ENCODE results near the gene SERPINA1. TPM values are rescaled to one million over a fixed set of nuclear protein-coding genes. Genes with fewer than 3 reads are reported as not detected.

The SERPINA1 gene
- total RNA-seq (2016; rRNA removed; fragmentation: Illumina TruSeq; extraction: Trizol): 2,013 and 3,266 TPM in 2 replicates
- total RNA-seq (2016; cell fraction: cytosol; rRNA removed; fragmentation: Illumina TruSeq; extraction: Trizol; ENCODE audit: low read depth): 1,032 and 1,133 TPM in 2 replicates
- total RNA-seq (2016; cell fraction: insoluble cytoplasmic fraction; rRNA removed; fragmentation: Illumina TruSeq; extraction: Trizol): 1,778 and 3,168 TPM in 2 replicates
- total RNA-seq (2016; cell fraction: membrane; rRNA removed; fragmentation: Illumina TruSeq; extraction: Trizol): 2,429 and 2,540 TPM in 2 replicates
- 3,105 and 3,600 TPM in 2 replicates for total RNA-seq (2016; cell fraction: nucleus; rRNA removed; fragmentation: Illumina TruSeq; extraction: Trizol)
- 11,015 and 14,177 TPM in 2 replicates for polyA plus RNA-seq (2011; rRNA removed)
- polyA plus RNA-seq (2011; cell fraction: cytosol; rRNA removed): 9,533 and 11,655 TPM in 2 replicates
- polyA plus RNA-seq (2011; cell fraction: nucleus; rRNA removed): 2,313 and 3,208 TPM in 2 replicates
- 7,481 and 10,843 TPM in 2 replicates for polyA plus RNA-seq (2012)
- polyA plus RNA-seq (2016; cell fraction: cytosol; fragmentation: Illumina TruSeq; extraction: Trizol; ENCODE audit: low read depth): 4,767 and 4,962 TPM in 2 replicates
- polyA plus RNA-seq (2016; cell fraction: insoluble cytoplasmic fraction; fragmentation: Illumina TruSeq; extraction: Trizol; ENCODE audit: low read depth): 4,118 and 4,730 TPM in 2 replicates
- polyA plus RNA-seq (2016; cell fraction: membrane; fragmentation: Illumina TruSeq; extraction: Trizol; ENCODE audit: low read depth): 6,083 and 6,679 TPM in 2 replicates
- 8,870 and 9,648 TPM in 2 replicates for polyA plus RNA-seq (2016; cell fraction: nucleus; fragmentation: Illumina TruSeq; extraction: Trizol; ENCODE audit: insufficient read depth, low read depth)
- polyA minus RNA-seq (2011; rRNA and poly(A)+ RNA removed; ENCODE audit: low replicate concordance): 7.6 and 11,192 TPM in 2 replicates
- polyA minus RNA-seq (2011; cell fraction: cytosol; rRNA and poly(A)+ RNA removed): 3,443 and 4,995 TPM in 2 replicates
- polyA minus RNA-seq (2011; cell fraction: nucleus; rRNA and poly(A)+ RNA removed): 1,177 and 2,207 TPM in 2 replicates
- Bru-seq, nascent RNA: percentile 100 among the genes with signal in this experiment
- percentile 100 among the genes with signal in this experiment for BruChase-seq, experiment 1, labeled RNA remaining after a 6-hour chase
- percentile 100 among the genes with signal in this experiment for BruChase-seq, experiment 2, labeled RNA remaining after a 2-hour chase
- long read RNA-seq, experiment 1, transcript SERPINA1-207 (5 exons, 3,144 nt): minor isoform, 13 of 11,616 reads
- long read RNA-seq, experiment 1, transcript SERPINA1-202 (5 exons, 1,622 nt): major isoform, 10,356 of 11,616 reads
- long read RNA-seq, experiment 1, partial matches to known transcripts: 1,096 of 11,616 reads
- long read RNA-seq, experiment 1, other reads (novel, unspliced or antisense): 147 of 11,616 reads
- long read RNA-seq, experiment 2, transcript SERPINA1-207 (5 exons, 3,144 nt): minor isoform, 35 of 30,655 reads
- long read RNA-seq, experiment 2, transcript SERPINA1-202 (5 exons, 1,622 nt): major isoform, 19,261 of 30,655 reads
- long read RNA-seq, experiment 2, transcript SERPINA1-204 (4 exons, 1,450 nt): minor isoform, 38 of 30,655 reads
- long read RNA-seq, experiment 2, partial matches to known transcripts: 10,697 of 30,655 reads
- long read RNA-seq, experiment 2, other reads (novel, unspliced or antisense): 622 of 30,655 reads

DNA sequence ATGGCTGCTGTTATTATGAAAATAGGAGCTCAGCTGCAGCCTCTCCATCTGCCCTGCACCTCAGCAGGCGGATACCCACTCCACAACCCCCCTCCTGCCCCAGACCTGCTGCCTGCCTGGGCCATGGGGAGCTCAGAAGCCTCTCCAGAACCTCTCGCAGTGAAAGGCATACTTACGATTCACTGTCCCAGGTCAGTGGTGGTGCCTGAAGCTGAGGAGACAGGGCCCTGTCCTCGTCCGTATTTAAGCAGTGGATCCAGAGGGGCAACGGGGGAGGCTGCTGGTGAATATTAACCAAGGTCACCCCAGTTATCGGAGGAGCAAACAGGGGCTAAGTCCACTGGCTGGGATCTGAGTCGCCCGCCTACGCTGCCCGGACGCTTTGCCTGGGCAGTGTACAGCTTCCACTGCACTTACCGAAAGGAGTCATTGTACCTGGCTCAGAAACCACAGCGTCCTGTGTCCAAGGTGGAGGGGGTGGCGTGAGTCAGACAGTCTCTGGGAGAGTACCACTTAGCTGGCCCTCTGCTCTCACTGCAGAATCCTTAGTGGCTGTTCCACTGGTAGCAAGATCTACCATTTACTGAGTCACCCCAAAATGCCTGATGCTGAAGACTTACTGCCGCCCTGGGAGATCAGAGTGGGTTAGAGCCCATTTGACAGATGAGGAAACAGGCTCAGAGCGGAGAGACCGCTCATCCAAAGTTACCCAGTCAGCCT lies at the start of gene SERPINA1:
Gene SERPINA1 (minus strand): TSS at position 219 of the 720 bp plus-strand sequence. CDS start 5,365 bp downstream, outside the sequence.
- Histone ChIP-seq H3K27me3 (ENCODE audit: control insufficient read depth in 1 of 2, insufficient read depth in 2 of 2, low read length in 2 of 2) (no peaks in the 10 kb centered on the region; a peak in 1 of 5 replicates), H2AFZ (ENCODE audit: low read length) (no peak within 1 kb of the TSS), H3K4me2 (ENCODE audit: low read depth, low read length) (peak within 1 kb of the TSS; percentile 96), H3K9me3 (ENCODE audit: low read length) (no peaks in the 10 kb centered on the region), H3K9ac (ENCODE audit: insufficient read depth, low read depth, low read length) (peak within 1 kb of the TSS; percentile 93), H3K79me2 (ENCODE audit: insufficient read depth, low read length) (peaks cover 63% of the 10 kb centered on the region), H3K4me3 (replicated peaks in 1 of 3; ENCODE audit: insufficient read depth in 1 of 3, low read depth in 2 of 3, low read length in 3 of 3) (peak within 1 kb of the TSS; percentile 69 to 92 (median 87)), H4K20me1 (ENCODE audit: insufficient read depth, low read length) (peaks cover 40% of the 10 kb centered on the region), H3K27ac (ENCODE audit: extremely low read length, insufficient read depth, low read length) (peak within 1 kb of the TSS; percentile 90), H3K4me1 (ENCODE audit: insufficient read depth, low read length) (peaks cover 81% of the 10 kb centered on the region), H3K36me3 (replicated peaks in 1 of 2; ENCODE audit: control insufficient read depth in 1 of 2, insufficient read depth in 2 of 2, low read length in 2 of 2) (peaks cover 4 to 19% of the 10 kb centered on the region in 2 experiments; a peak in 4 of 5 replicates)
- DNase-seq (ENCODE audit: low spot score) (peak; percentile 96), ATAC-seq (peak; percentile 92), FAIRE-seq (peak; percentile 94)
- in situ Hi-C loops (cut with HindIII; ENCODE audit: extremely low pct_ligation_motif_present, low pct_unique_long_range_greater_than_20kb): no loop called here
- ChIA-PET CTCF (ENCODE audit: low intra/inter-chr PET ratio, low total read pairs) (interaction anchor here (2.2 kb wide), 1 partner anchor 24 kb away, joined by 5 read pairs; no protein-coding TSS in a partner anchor), POLR2A (interaction anchor here (0.6 to 7.4 kb wide), 37 partner anchors 10 to 423 kb away, joined by 3 to 180 read pairs (median 6); partner anchors contain the start of genes SERPINA10, SERPINA3 and SERPINA6)
- BruUV-seq (replicated peaks): no TSS peak
- WGBS (ENCODE audit: low lambda C conversion rate): 22% methylated on average over 4 of the region's 18 CpGs
- intact Hi-C loops (cut with micrococcal nuclease; ENCODE audit: unreplicated experiment): loop anchor here (1.0 kb wide), 1 partner anchor 25 kb away; no protein-coding TSS in a partner anchor
- TF ChIP-seq RARA (CRISPR knock-in tag; IDR thresholded peaks at IDR 0.05): peak; percentile 91
- TF ChIP-seq ZFP90 (CRISPR knock-in tag; IDR thresholded peaks at IDR 0.05; ENCODE audit: borderline replicate concordance): peak; percentile 27
- TF ChIP-seq SRY (CRISPR knock-in tag; IDR thresholded peaks at IDR 0.05): peak; percentile 89
- TF ChIP-seq ZNF205 (CRISPR knock-in tag; IDR thresholded peaks at IDR 0.05): peak; percentile 87
- TF ChIP-seq MEIS2 (CRISPR knock-in tag; IDR thresholded peaks at IDR 0.05): peak; percentile 78; the same call in 1 of the 2 replicates
- no peak for TF ChIP-seq MBNL3 (CRISPR knock-in tag; conservative IDR thresholded peaks at IDR 0.05)
- TF ChIP-seq, protein P1, sequence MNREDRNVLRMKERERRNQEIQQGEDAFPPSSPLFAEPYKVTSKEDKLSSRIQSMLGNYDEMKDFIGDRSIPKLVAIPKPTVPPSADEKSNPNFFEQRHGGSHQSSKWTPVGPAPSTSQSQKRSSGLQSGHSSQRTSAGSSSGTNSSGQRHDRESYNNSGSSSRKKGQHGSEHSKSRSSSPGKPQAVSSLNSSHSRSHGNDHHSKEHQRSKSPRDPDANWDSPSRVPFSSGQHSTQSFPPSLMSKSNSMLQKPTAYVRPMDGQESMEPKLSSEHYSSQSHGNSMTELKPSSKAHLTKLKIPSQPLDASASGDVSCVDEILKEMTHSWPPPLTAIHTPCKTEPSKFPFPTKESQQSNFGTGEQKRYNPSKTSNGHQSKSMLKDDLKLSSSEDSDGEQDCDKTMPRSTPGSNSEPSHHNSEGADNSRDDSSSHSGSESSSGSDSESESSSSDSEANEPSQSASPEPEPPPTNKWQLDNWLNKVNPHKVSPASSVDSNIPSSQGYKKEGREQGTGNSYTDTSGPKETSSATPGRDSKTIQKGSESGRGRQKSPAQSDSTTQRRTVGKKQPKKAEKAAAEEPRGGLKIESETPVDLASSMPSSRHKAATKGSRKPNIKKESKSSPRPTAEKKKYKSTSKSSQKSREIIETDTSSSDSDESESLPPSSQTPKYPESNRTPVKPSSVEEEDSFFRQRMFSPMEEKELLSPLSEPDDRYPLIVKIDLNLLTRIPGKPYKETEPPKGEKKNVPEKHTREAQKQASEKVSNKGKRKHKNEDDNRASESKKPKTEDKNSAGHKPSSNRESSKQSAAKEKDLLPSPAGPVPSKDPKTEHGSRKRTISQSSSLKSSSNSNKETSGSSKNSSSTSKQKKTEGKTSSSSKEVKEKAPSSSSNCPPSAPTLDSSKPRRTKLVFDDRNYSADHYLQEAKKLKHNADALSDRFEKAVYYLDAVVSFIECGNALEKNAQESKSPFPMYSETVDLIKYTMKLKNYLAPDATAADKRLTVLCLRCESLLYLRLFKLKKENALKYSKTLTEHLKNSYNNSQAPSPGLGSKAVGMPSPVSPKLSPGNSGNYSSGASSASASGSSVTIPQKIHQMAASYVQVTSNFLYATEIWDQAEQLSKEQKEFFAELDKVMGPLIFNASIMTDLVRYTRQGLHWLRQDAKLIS (CRISPR knock-in tag; IDR thresholded peaks at IDR 0.05): peak; percentile 98
- peak; percentile 78; the same call in 1 of the 2 replicates for TF ChIP-seq CBX5 (CRISPR knock-in tag; IDR thresholded peaks at IDR 0.05; ENCODE audit: borderline replicate concordance)
- peak; percentile 99 for TF ChIP-seq ZNF292 (CRISPR knock-in tag; IDR thresholded peaks at IDR 0.05; ENCODE audit: borderline replicate concordance, low read depth)
- no peak for TF ChIP-seq ZNF607 (CRISPR knock-in tag; IDR thresholded peaks at IDR 0.05; ENCODE audit: borderline replicate concordance)
- TF ChIP-seq CCDC6 (CRISPR knock-in tag; IDR thresholded peaks at IDR 0.05): peak; percentile 80
